Mesenchymal stem cell (in vitro differentiated cells and primary cell): ENCODE results near the gene DNMT1.

Source experiments
- DNase-seq: peaks from one replicate; pipeline ENCODE4 v3.0.0-alpha.2; 2013
- H2AFZ ChIP-seq: one replicate; pipeline ENCODE4 v1.6.1; 2013; ENCODE audit warnings: low read depth, mild to moderate bottlenecking, control low read depth, inconsistent platforms, low read length, moderate library complexity
- H2AK5ac ChIP-seq: 2 replicates; pipeline ENCODE4 v1.6.1; 2013; ENCODE audit warnings: low read length, moderate library complexity, mild to moderate bottlenecking, inconsistent platforms; ENCODE audit not compliant: severe bottlenecking
- H2BK120ac ChIP-seq: one replicate; pipeline ENCODE4 v1.6.1; 2013; ENCODE audit warnings: low read depth, mild to moderate bottlenecking, inconsistent platforms, low read length, moderate library complexity
- H2BK12ac ChIP-seq, 2 experiments: one replicate each; pipeline ENCODE4 v1.6.1; 2013; ENCODE audit warnings: inconsistent platforms in 2 of 2, low read length in 2 of 2, mild to moderate bottlenecking in 2 of 2, moderate library complexity in 2 of 2, control low read depth in 1 of 2
- H2BK15ac ChIP-seq: one replicate; pipeline ENCODE4 v1.6.1; 2013; ENCODE audit warnings: mild to moderate bottlenecking, low read depth, inconsistent platforms; ENCODE audit not compliant: poor library complexity, severe bottlenecking
- H2BK5ac ChIP-seq: 2 replicates; pipeline ENCODE4 v1.6.1; 2013; ENCODE audit warnings: low read depth, mild to moderate bottlenecking, low read length, control low read depth, inconsistent platforms; ENCODE audit not compliant: poor library complexity, severe bottlenecking
- H3K14ac ChIP-seq, 2 experiments: one replicate each; pipeline ENCODE4 v1.6.1; 2013; ENCODE audit warnings: inconsistent platforms in 2 of 2, low read length in 2 of 2, control low read depth in 1 of 2, mild to moderate bottlenecking in 1 of 2, moderate library complexity in 1 of 2
- H3K18ac ChIP-seq, 2 experiments: one replicate each; pipeline ENCODE4 v1.6.1; 2013; ENCODE audit warnings: inconsistent platforms in 2 of 2, low read length in 2 of 2, control low read depth in 1 of 2, low read depth in 1 of 2, mild to moderate bottlenecking in 1 of 2
- H3K23ac ChIP-seq, 2 experiments: one replicate each; pipeline ENCODE4 v1.6.1; 2013; ENCODE audit warnings: inconsistent platforms in 2 of 2, low read length in 2 of 2, mild to moderate bottlenecking in 2 of 2, moderate library complexity in 2 of 2, control low read depth in 1 of 2
- H3K27ac ChIP-seq: 2 replicates; pipeline ENCODE4 v1.5.1; 2013; ENCODE audit warnings: mild to moderate bottlenecking, moderate library complexity, low read length, control low read depth, inconsistent platforms; ENCODE audit not compliant: poor library complexity, severe bottlenecking
- H3K27me3 ChIP-seq, 2 experiments: 2 replicates each; pipeline versions ENCODE4 v1.6.1 to v1.7.0; 2013; ENCODE audit warnings: low read length in 2 of 2, mild to moderate bottlenecking in 2 of 2, moderate library complexity in 2 of 2, control low read depth in 1 of 2, inconsistent platforms in 1 of 2; ENCODE audit not compliant: control insufficient read depth in 1 of 2, insufficient read depth in 1 of 2
- H3K36me3 ChIP-seq, 2 experiments: 2 replicates each; pipeline versions ENCODE4 v1.6.1 to v1.7.0; 2013; ENCODE audit warnings: low read length in 2 of 2, control low read depth in 1 of 2, inconsistent platforms in 1 of 2, low read depth in 1 of 2, mild to moderate bottlenecking in 1 of 2; ENCODE audit not compliant: insufficient read depth in 2 of 2, control insufficient read depth in 1 of 2
- H3K4ac ChIP-seq, 2 experiments: one replicate each; pipeline ENCODE4 v1.6.1; 2013; ENCODE audit warnings: inconsistent platforms in 2 of 2, low read length in 2 of 2, mild to moderate bottlenecking in 2 of 2, moderate library complexity in 2 of 2, control low read depth in 1 of 2, low read depth in 1 of 2
- H3K4me1 ChIP-seq: 2 replicates; pipeline ENCODE4 v1.6.1; 2013; ENCODE audit warnings: low read depth, low read length, control low read depth; ENCODE audit not compliant: control insufficient read depth, insufficient read depth
- H3K4me2 ChIP-seq: 2 replicates; pipeline ENCODE4 v1.6.1; 2013; ENCODE audit warnings: low read length, mild to moderate bottlenecking, inconsistent platforms; ENCODE audit not compliant: poor library complexity, severe bottlenecking
- H3K4me3 ChIP-seq, 2 experiments: 2 replicates each; pipeline versions ENCODE4 v1.5.1 to v1.7.0; 2013; ENCODE audit warnings: low read length in 2 of 2, mild to moderate bottlenecking in 2 of 2, control low read depth in 1 of 2, low read depth in 1 of 2; ENCODE audit not compliant: insufficient read depth in 1 of 2
- H3K79me1 ChIP-seq: replicated peaks from 2 replicates; pipeline ENCODE4 v1.6.1; 2013; ENCODE audit warnings: mild to moderate bottlenecking, control low read depth, low read length, inconsistent platforms; ENCODE audit not compliant: poor library complexity, severe bottlenecking
- H3K9ac ChIP-seq: 2 replicates; pipeline ENCODE4 v1.7.0; 2013; ENCODE audit warnings: mild to moderate bottlenecking, low read length, moderate library complexity
- H3K9me3 ChIP-seq: 2 replicates; pipeline ENCODE4 v1.7.0; 2013; ENCODE audit warnings: mild to moderate bottlenecking, low read length; ENCODE audit not compliant: control insufficient read depth
- H4K8ac ChIP-seq: one replicate; pipeline ENCODE4 v1.6.1; 2013; ENCODE audit warnings: inconsistent platforms, mild to moderate bottlenecking, low read length, moderate library complexity
- H4K91ac ChIP-seq: one replicate; pipeline ENCODE4 v1.6.1; 2013; ENCODE audit warnings: mild to moderate bottlenecking, low read length, inconsistent platforms
- WGBS: methylation state at CpG from one replicate; pipeline ENCODE4 v1.1.7; 2013; ENCODE audit warnings: mixed read lengths; 5-methylcytosine and 5-hydroxymethylcytosine counted together

The DNMT1 gene

GRCh38 chr19:10085641-10086590 lies 108.8 kb downstream of the DNMT1 start, which contains the start of gene SHFL:
Gene SHFL (plus strand): TSS chr19:10086317. CDS start chr19:10086428, 111 bp downstream.
- 8% methylated on average over 28 of the region's 81 CpGs for WGBS
- H2AK5ac ChIP-seq, result peak within 1 kb of the TSS; percentile 7
- peak; percentile 71 for DNase-seq

GRCh38 chr19:10084803-10085202 lies 110.0 kb downstream of the DNMT1 start:
- H3K27me3 ChIP-seq, result peaks cover 0 to 6% of the 10 kb centered on the region in 2 experiments
- H3K23ac ChIP-seq, result no peak overlapping the region
- no peak overlapping the region for H3K18ac ChIP-seq
- no peak overlapping the region for H2BK120ac ChIP-seq
- no peak overlapping the region for H3K4me3 ChIP-seq
- H2BK5ac ChIP-seq, result no peak overlapping the region
- DNase-seq, result no peak
- no peak overlapping the region for H3K14ac ChIP-seq
- no peak overlapping the region for H2BK15ac ChIP-seq
- no peak overlapping the region for H2AK5ac ChIP-seq
- 90% methylated on average over 3 of the region's 3 CpGs for WGBS
- H4K91ac ChIP-seq, result no peak overlapping the region
- peaks cover 4% of the 10 kb centered on the region for H3K79me1 ChIP-seq
- H4K8ac ChIP-seq, result no peak overlapping the region
- no peak overlapping the region for H3K27ac ChIP-seq
- peaks cover 9 to 10% of the 10 kb centered on the region in 2 experiments for H3K36me3 ChIP-seq
- H3K9me3 ChIP-seq, result no peaks in the 10 kb centered on the region
- no peak overlapping the region for H3K4me2 ChIP-seq
- no peak overlapping the region for H3K4ac ChIP-seq
- H2BK12ac ChIP-seq, result no peak overlapping the region
- H3K4me1 ChIP-seq, result peaks cover 9% of the 10 kb centered on the region
- no peak overlapping the region for H3K9ac ChIP-seq
- no peak overlapping the region for H2AFZ ChIP-seq

More at GRCh38 chr19:10085641-10086590, 108.8 kb downstream of the DNMT1 start, which contains the start of gene SHFL:
- peaks cover 4% of the 10 kb centered on the region for H3K79me1 ChIP-seq
- H3K36me3 ChIP-seq, result peaks cover 17 to 20% of the 10 kb centered on the region in 2 experiments
- peak within 1 kb of the TSS in 1 of 2 experiments; percentile 86 for H3K23ac ChIP-seq
- peak within 1 kb of the TSS; percentile 93 for H2AFZ ChIP-seq
- H3K27me3 ChIP-seq, result no peaks in the 10 kb centered on the region
- H3K9ac ChIP-seq, result peak within 1 kb of the TSS; percentile 95
- H3K4me3 ChIP-seq, result peak within 1 kb of the TSS; percentile 93 to 95
- peak within 1 kb of the TSS; percentile 71 for H4K8ac ChIP-seq
- H3K27ac ChIP-seq, result no peak within 1 kb of the TSS
- no peaks in the 10 kb centered on the region for H3K9me3 ChIP-seq
- H3K14ac ChIP-seq, result peak within 1 kb of the TSS; percentile 62 to 83
- H2BK12ac ChIP-seq, result peak within 1 kb of the TSS in 1 of 2 experiments; percentile 47
- H4K91ac ChIP-seq, result peak within 1 kb of the TSS; percentile 78
- H3K4me1 ChIP-seq, result peaks cover 9% of the 10 kb centered on the region
- no peak within 1 kb of the TSS for H2BK5ac ChIP-seq
- peak within 1 kb of the TSS; percentile 54 for H2BK120ac ChIP-seq
- peak within 1 kb of the TSS; percentile 82 to 89 for H3K4ac ChIP-seq
- peak within 1 kb of the TSS; percentile 72 for H3K4me2 ChIP-seq
- peak within 1 kb of the TSS; percentile 89 to 98 for H3K18ac ChIP-seq
- H2BK15ac ChIP-seq, result peak within 1 kb of the TSS; percentile 60

- no peak overlapping the region for H2AK5ac ChIP-seq
- H2BK12ac ChIP-seq, result no peak overlapping the region
- H3K9ac ChIP-seq, result no peak overlapping the region
- H3K36me3 ChIP-seq, result peaks cover under 1% of the 10 kb centered on the region in 2 experiments
- no peak overlapping the region for H3K27ac ChIP-seq
- no peak overlapping the region for H4K8ac ChIP-seq
- no peak overlapping the region for H3K18ac ChIP-seq
- no peak overlapping the region for H3K4me2 ChIP-seq
- H3K4me3 ChIP-seq, result no peak overlapping the region
- peaks cover 0 to 9% of the 10 kb centered on the region in 2 experiments for H3K27me3 ChIP-seq
- H2BK5ac ChIP-seq, result no peak overlapping the region
- no peak overlapping the region for H4K91ac ChIP-seq
- H3K14ac ChIP-seq, result no peak overlapping the region
- H3K9me3 ChIP-seq, result no peaks in the 10 kb centered on the region
- H3K4me1 ChIP-seq, result peaks cover 9% of the 10 kb centered on the region
- no peak overlapping the region for H2BK120ac ChIP-seq
- H3K23ac ChIP-seq, result no peak overlapping the region
- H2BK15ac ChIP-seq, result no peak overlapping the region
- DNase-seq, result no peak
- 81% methylated on average over 9 of the region's 9 CpGs for WGBS
- peaks cover 4% of the 10 kb centered on the region for H3K79me1 ChIP-seq
- H3K4ac ChIP-seq, result no peak overlapping the region
- no peak overlapping the region for H2AFZ ChIP-seq
These were observed 110.8 kb downstream of the DNMT1 start for GRCh38 chr19:10083911-10084310.
